GM21528 (cell line): ENCODE data around the gene TMEM132C.

Source experiments
- ATAC-seq: cut with Tn5 transposase; IDR thresholded peaks from one replicate; pipeline ENCODE4 v1.9.1; 2021; ENCODE audit warnings: mild to moderate bottlenecking, moderate library complexity; ENCODE audit not compliant: unreplicated experiment, low FRiP score

Gene TMEM132C

DNA sequence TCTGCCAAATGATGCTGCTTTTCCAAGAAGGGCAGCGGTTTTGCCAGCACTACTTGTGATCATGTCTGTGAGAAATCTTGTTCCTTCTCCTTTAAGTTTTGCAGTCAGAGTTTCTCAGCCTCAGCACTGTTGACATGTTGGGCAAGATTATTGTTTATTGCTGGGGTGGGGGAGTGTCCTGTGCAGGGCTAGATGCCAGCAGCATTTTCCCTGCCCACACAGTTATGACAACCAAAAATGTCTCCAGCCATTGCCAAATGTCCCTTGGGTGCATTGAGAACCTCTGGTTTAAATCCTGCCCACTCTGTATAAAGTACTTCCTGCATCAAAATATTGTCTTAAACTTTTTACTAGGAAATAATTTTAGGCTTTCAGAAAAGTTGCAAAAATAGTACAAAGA, 20.0 kb downstream of the TMEM132C start:
- no peak for ATAC-seq

GRCh38 chr12:128288357-128288756, 21.4 kb downstream of the TMEM132C start:
- no peak for ATAC-seq

DNA sequence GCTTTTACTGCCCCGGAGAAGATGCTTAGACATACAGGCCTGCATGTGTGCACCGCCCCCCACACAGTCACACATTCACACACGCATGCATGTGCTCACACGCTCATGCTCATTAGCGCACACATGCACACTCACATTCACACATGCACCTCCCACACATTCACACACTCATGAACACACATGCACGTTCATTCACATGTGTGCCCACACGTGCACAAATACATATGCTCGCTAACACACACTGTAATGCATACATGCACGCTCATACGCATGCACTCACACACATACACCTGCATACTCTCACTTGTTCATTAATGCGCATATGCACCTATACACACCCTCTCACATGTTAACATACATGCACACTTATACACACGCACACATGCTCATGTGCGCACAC, 21.9 kb downstream of the TMEM132C start:
- no peak for ATAC-seq

DNA sequence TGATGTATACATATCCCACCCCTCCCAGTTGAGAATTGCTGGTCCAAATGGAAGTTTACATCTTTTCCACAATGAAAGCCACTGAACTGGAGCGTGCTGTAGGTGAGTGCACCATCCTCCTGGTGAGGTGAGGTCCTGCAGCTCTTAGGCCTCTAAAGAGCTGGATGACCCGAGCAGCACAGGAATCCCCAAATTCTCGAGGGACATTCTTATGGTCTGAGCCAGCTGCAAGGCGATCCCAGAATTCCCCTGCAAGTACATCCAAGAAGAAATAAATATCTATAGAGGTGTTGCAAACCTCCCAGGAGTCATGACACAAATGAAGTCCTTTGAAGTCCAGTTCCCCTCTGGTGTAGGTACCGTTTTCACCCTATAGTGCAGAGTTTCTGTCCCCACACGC, 24.0 kb downstream of the TMEM132C start:
- ATAC-seq: no peak

DNA sequence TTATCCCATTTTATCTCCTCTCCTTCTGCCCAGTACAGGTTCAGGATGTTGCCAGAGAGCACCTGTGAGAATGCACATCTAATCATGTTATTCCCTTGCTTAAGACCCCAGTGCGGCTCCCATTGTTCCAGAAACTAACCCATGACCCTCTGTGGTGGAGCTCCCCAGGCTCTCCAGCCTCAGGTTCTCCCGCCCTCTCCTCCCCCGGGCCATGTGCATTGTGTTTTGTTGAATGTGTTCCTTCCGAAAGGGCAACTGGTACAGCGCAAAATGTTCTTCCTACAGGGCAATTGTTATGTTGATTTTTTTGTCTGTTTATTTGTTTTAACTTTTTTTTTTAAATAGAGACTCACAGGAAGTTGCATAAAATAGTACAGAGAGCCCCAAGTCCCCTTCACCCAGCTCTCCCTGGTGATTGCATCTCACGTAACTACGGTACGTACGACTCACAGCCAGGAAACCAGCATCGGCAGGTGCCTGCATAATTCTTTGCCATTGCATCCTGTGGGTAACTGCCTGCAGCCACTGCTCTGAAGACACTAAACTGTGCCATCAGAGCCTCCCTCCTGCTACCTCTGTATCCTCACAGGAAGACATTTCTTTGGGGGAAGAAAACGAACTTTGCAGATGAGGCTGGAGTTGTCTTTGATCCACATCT, 31.2 kb downstream of the TMEM132C start:
- ATAC-seq: no peak

DNA sequence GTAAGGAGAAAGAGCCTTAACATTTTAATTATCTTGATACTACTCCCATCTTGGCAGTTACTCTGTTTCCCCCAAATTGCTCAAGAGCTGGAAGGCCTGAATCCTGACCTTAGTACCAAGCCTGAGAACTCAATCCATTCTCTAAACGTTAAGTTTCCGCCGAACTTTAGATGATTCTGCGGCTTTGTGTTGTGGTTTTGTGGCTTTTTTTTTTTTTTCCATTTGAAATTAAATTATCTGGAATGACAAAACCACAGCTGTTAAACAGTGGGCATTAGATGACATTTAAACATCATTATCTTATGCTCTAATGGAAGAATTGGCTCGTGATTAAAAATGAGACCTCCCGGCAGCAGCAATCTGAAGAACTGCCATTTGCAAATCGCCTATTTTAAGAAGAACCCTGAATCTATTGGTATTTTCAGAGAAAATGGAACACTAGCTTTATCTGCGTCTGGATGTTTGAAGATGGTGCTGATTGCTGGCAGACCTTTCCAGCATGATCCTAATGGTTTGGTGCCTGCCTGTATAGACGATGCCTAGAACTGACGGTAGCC, 38.4 kb downstream of the TMEM132C start:
- ATAC-seq: no peak

DNA sequence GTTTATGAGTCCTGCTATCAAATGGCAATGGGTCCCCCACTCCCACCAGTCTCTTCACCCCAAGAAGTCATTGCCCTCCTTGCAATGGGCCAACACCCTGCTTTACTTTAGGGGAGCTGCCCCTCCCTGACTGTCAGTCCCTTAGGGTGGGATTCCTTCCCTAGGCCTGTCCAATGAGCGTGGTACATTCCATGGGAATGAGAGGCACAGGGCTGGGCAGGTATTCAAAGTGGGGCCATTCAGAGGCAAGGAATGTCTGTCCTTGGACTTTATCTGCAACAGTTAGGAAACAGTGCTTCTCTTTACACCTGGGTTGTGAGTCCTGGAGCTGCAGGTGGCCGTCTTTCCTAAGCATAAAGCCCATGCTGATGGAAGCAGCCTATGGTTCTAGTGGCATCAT, 40.8 kb downstream of the TMEM132C start:
- no peak for ATAC-seq

GRCh38 chr12:128312661-128313060, 45.7 kb downstream of the TMEM132C start:
- ATAC-seq: no peak

- no peak for ATAC-seq
Observed at GRCh38 chr12:128313931-128314330, 47.0 kb downstream of the TMEM132C start.

DNA sequence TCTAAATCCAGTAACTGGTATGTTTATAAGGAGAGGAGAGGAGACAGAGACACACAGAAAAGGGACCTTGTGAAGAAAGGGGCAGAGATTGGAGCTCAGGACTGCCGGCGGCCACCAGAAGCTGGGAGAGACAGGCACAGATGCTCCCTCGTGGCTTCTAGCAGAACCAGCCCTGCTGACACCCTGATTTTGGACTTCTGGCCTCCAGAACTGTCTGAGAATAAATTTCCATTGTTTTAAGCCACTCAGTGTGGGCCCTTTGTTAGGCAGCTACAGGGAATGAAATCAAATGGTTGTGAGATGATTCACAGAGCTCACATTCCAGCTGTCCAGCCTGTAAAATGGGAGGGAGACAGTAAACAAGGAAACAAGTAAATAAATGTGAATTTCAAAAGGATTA, 47.6 kb downstream of the TMEM132C start:
- no peak for ATAC-seq

GRCh38 chr12:128316078-128316477, 49.1 kb downstream of the TMEM132C start:
- no peak for ATAC-seq

DNA sequence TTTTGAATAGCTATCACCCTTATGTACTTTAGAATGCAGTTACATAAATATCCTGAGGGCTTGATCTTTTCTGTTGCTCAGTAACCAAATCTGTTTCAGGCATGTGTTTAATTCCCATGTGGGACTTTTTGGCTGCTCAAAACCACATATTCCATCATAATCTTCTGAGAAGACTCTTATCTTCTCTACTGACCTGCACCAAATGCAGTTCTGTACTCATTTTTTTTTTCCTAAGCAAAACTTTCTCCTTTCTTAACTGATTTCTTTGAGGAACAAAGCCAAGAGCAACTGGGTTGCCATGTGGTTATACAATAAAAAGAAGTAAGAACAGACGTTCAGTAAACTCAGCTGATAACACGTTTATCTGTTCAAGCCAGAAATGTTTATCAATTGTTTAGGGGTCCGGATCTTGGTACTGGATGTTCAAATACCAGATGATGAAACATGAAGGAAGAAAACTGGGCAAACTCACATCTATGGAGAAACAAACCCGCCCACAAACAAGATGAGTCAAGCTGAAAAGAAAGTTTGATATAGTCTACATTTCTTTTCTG, 50.1 kb downstream of the TMEM132C start:
- ATAC-seq: no peak

DNA sequence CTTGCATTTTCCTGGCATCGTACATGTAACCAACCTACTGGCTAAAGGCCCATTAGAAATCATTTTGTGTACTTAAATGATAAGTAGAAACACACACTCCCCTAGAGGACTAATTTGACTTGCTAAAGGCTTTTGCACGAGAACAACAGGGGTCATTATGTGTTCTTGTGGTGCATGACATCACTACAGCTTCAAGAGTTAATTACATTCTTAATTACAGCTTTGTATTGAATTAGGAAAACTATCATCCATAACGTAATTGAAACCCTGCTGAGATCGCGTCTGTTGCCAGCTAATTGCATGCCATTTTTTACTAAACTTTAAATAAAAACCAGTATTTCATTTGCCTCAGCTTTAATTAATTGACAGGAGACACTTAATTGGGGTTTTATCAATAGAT, 51.4 kb downstream of the TMEM132C start:
- no peak for ATAC-seq

GRCh38 chr12:128318946-128319345, 52.0 kb downstream of the TMEM132C start:
- ATAC-seq: no peak

GRCh38 chr12:128322341-128322740, 55.4 kb downstream of the TMEM132C start:
- ATAC-seq: no peak

DNA sequence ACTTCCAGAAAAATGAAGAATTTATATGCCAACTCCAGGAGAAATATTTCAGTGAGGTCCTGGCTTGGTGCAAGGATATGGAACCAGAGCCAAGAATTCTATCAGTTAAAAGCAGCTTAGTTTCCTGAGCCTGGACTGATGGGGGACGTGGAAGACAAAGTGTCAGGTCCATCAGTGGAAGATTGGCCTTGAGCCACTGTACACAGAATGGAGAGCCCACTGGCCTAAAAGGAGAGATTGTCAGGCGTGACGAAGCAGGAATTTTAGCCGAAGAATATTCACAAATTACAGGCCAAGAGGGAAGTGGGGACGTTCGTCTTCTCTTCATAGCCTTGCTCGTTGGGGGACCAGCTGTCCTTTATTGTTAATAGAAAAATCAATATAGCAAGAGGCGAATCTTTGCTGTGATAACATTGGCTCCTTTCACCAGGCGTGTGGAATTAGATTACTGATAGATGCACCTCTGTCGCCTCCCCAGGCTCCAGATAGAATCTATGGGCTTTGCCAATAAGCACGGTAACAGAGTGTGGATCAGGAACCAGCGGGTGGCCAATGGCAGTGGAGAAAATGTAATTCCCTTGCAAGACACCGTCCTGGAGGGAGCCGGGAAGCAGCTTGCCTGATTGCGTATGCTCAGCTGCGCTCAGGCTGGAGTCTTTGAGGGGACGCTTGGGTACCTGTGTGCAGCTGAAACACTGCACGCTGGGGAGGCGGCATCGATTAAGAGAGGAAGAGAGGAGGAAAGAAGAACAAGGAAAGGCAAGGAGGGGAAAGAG, 56.4 kb downstream of the TMEM132C start:
- no peak for ATAC-seq

- no peak for ATAC-seq
Observed at GRCh38 chr12:128325646-128326045, 58.7 kb downstream of the TMEM132C start.

GRCh38 chr12:128326406-128326805, 59.4 kb downstream of the TMEM132C start:
- no peak for ATAC-seq

DNA sequence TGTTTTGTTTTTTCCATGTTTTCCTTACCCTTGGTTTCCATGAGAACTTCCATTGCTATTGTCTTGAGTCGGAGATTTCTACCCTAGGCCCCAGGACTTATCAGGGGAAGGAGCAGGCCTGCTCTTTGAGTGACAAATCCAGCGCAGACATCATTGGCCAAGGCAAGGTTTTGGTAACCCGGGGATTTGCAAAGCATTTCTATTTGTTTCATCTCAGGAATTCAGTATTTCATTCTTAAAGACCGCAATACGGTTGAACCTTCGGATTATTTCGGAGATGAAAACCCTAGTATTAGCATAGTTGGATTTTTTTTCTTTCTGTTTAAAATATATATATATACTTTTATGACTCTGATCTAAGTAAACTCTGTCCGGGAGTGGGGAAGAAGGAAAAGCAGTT, 62.0 kb downstream of the TMEM132C start:
- no peak for ATAC-seq

DNA sequence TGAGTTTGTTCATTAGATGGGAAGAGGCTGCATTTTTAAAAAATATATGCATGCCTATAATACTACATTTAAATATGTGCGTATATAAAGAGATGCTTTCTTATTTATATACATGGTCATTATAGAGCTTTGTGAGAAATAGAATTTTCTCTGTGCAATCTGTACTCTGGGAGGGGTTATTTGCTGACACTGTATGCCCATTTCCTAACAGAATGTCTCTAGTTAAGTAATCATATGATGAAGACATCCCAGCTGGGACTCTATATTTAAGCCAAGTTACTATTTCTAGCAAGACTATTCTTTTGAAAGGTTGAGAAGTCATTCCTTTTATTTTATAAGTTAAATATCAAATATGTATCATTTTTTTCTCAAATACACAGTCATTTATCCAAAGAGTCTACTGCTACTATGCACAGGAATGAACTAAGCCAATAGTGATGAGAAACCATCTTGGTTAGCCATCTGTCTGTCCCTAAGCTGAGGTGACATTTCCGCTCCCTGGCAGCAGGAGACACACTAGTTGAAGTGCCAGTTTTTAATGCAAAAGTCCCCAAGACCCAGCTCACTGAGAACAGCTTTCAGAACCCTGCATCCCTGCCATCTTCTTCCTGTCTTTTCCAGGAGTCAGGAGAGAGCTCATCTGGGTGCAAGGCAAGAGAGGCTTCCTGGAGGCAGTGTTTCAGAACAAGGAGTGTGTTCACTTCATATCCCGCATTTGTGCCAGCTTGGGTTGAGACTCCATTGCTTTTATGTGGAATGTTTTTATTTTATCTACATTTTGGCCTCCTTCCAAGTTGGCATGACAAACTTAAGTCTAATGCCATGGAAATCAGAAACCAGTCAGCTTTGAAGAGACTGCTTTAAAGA, 69.5 kb downstream of the TMEM132C start:
- no peak for ATAC-seq

- ATAC-seq: no peak
Observed at GRCh38 chr12:128337071-128337345, 70.0 kb downstream of the TMEM132C start.
